ENCODE results near the gene TBXA2R.

The TBXA2R gene

DNA sequence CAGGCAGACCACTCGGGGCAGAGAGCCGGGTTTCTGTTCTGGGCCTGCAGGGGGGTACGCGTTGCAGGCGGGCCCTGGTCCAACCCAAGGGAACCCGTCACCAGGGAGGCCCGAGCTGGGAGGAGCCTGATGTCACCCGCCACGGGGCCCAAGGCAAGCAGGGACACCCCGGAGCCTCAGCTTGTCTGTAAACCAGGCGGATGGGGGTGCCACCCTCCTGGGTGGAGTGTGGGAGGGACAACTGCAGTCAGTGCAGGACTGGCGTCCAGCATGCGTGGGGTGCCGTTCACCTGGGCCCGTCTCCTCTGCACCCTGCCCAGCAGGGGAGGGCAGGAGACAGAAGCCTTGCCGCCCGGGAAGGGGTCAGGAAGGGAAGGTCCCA lies 12.9 kb upstream of the TBXA2R start:
- no peak for DNase-seq (ENCODE audit: low read depth)

DNA sequence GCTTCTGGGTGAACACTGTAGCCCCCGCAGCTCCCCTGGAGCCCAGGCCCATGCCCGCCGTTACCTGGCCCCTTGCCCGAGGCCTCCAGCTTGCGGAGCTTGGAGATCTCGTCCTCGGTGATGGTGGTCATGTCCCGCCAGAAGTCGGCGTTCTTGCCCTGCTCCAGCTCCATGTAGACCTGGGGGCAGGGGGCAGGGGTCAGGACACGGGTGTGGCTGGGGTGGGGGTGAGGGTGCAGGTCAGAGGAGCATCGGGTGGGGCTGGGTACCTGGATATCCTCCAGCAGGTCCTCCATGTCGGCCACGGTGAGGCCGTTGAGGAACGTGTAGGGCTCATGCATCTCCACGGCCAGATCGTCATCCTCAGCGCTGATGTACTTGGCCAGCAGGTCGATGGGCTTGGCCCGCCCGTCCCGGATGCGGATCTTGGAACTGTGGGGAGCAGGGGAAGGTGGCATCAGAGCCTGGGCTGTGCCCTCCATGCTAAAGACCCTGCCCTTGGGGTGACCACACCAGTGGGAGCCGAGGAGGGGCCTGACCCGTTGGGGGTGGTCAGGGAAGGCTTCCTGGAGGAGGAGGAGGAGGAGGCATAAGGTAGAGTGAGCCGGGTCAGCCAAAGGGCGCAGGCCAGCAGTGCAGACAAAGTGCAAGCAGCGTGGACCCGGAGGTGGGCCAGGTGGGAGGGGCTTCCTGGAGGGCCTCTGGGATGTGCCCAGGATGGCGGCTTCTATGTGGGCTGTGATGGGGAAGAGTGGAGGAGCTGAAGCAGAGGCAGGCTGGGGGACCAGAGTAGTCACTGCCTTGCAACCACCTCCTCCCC lies 12.3 kb upstream of the TBXA2R start:
- DNase-seq (ENCODE audit: low read depth), result no peak

DNA sequence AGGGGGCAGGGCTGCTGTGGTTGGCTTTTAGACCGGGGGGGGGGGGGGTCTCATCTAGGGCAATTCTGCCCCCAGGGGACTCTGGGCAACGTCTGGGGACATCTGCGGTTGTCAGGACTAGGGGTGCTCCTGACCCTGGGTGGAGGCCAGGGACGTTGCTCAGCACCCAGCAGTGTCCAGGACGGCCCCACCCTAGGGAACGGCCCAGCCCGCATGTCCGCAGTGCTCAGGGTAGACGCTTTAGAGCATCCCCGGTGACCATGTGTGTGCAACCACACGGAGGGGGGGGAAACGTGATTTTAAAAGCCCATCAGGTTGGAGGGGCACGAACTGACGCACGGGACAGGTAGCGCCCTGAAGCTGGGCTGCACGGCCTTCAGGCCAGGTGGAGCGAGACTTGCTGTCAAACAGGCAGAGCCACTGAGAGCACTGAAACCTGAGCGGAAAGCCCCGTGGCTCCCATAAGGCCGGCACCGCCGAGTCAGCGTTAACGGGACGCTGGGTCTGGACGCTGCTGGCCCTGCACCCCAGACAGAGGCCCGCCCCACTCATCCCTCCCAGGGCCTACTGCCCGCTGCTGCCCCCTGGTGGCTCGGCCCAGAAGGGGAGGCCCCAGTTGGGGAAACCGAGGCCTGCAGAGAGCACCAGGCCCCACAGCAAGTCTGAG lies 11.6 kb upstream of the TBXA2R start:
- DNase-seq (ENCODE audit: low read depth), result peak; percentile 28

DNA sequence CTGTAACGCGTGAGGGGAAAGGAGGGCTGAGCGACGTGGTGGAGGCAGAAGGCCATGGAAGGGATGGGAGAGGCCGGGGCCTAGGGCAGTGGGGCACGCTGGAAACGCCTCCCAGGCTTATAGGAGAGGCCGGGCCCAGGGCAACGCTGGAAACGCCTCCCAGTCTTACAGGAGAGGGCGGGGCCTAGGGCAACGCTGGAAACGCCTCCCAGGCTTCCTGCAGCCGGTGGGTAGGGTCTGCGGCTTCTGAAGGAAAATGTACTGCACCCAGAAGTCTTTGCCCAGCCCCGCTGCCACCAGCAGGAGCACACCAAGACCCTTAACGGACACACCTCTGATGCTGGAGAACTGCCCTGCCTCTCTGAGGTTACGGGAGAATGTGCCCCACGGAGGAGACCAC lies 10.8 kb upstream of the TBXA2R start:
- DNase-seq (ENCODE audit: low read depth), result no peak

DNA sequence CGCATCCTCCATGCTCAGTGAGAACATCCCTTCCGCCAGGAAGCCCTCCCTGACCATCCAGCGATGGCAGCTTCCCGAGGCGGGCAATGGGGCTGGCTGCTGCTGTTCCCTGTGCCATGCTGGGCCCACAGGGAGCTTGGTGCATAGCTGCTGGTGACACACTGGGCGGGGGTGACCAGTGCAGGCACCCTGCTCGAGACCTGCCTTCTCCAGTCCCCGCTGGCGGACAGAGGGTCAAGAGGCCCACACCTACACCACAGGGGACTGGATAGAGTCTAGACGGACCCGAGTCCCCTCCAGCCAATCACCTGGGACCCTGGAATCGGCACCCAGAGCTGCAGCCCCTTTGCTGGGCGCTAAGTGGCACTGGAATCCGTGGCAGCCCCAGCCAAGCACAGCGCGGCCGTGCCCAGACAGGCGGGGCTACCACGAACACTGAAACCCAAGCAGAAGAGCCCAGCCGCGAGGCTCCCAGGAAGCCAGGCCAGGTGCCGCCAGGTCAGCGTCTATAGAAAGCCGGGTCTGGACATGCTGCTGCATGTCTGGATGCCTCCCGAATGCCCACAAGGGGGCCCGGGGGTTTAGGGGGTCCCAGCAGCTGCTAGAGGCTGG lies 9.0 kb upstream of the TBXA2R start:
- no peak for DNase-seq (ENCODE audit: low read depth)

DNA sequence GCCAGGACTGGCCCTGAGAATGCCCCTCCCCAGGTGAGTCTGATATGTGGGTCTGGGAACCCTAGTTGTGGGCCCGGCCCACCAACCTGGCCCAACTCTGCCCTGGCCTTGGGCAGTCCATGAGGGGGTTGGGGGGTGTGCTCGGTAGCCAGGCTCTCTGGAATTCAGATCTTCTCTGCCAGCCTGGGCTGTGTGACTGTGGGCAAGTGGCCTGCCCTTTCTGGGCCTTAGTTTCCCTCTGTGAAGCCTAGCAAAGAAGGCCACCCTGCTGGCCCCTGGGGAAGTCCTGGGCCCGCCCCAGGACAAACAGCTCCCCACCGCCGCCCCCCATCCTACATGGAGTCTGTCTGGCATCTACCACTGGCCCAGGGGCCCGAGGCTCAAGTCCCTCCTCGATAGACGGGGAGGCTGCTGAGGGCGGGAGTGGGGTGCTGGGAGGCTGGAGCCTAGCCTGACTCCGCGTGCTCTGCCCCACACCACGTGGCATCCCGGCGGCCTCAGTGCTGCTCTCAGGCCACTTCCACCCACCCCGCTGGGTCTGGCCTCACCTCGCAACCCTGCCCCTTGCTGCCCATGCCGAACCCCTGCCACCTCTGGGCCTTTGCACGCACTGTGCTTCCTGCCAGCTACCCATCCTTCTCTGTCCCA lies 8.3 kb upstream of the TBXA2R start:
- DNase-seq (ENCODE audit: low read depth), result no peak

DNA sequence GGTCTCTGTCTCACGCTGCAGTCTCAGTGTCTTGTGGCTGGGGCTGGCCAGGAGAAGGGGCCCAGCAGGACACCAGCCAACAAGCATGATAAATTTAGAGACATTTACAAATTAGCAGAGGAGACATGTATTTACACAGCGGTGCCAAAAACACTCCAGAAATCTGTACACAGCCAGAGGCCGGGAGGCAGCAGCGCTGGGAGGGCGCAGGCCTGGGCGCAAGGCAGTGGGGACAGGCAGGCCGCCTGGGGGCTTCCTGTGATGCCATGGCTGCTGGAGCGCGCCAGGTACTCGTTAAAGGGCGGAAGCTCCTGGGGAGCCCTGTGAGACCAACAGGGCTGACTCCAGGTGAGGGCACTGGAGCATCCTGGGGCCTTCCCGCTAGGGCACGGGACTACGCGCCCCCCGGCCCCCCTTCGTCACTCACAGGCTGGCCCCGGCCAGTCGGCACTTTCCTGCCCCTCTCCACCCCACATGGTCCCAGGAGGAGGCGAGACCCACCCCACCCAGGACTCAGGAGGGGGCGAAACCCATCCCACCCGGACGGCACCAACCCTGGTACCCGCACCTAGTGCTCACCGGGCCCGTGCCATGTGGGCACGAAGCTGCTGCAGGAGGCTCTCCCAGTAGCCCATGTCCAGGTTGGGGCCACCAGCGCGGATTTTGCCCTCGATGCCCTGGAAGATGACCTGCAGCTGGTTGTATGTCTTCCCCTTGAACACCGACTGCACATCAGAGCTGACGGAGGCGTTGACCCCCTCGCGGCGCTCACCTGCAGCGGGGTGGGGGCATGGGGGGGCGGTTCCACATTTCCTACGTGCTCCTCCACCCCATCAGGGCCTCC lies 7.4 kb upstream of the TBXA2R start:
- DNase-seq (ENCODE audit: low read depth), result no peak

DNA sequence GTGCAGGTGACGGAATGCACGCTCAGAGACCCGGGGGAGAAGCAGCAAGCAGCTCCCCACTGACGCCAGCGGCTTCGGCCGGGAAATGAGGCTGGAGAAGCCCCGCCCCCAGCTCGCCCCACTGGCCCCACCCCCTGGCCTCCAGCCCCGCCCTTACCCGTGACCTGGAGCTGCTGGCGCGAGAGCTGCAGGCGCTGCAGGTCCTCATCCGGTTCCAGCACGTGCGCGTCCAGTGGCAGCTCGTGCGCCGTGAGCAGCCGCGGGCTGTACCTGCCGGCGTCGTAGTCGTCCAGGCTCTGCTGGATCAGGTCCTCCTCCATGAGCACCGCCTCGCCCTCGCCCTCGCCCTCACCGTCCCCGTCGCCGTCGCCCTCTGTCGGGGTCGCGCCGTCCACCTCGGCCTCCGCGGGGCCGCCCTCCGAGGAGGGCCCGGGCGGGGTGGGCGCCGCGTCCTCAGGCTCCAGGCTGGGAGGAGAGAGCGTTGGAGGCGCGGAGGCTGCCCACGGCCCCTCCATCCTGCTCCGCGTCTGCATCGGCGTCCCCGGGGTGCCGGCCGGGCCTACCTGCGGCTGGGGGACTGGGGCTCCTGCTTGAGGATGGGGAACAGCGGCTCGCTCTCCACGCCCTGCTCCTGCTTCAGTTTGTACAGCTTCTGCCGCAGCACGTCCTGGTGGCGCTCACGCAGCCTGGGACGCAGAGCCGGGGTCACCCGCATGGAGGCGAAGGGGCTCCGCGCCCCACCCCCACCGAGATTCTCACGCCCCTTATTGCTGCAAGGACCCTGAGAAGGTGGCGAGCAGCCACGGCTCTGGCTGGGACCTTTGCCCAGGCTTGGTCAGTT lies 6.4 kb upstream of the TBXA2R start:
- no peak for DNase-seq (ENCODE audit: low read depth)

DNA sequence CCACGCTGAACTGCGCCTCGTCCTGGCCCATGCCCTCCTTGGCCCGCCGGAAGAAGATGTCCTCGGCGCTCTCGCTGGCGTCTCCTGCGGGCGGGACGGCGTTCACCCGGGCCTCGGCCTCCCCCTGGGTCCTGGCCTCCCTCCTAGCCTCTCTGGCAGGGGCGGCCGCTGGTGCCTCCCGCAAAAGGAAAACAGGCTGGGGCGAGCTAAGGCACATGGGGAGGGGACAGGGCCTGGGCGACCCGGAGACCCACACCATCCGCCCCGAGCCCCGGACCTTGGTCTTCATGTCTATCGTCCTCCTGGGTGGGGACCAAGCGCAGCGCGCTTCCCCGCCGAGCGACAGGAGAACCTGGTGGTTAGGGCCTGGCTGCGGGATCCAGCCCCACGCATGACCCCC lies 5.7 kb upstream of the TBXA2R start:
- DNase-seq (ENCODE audit: low read depth), result no peak

DNA sequence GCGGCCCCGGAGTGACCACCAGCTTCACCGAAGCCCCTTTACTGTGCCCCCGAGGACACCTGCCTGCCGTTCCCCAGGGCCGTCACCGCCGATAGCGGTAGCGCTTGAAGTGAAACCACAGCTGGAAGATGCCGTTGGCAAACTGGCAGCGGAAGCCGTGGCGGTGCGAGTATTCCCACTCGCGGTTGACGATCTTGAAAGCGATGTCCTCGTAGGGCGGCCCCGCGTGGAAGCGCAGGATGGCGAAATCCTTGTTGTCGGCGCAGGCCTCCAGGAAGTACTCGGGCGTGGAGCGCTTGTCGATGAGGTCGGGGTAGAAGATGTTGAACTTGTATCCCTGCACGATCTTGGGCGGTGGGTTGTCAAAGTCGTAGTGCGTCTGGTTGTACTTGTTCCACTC lies 5.2 kb upstream of the TBXA2R start:
- DNase-seq (ENCODE audit: low read depth), result no peak

DNA sequence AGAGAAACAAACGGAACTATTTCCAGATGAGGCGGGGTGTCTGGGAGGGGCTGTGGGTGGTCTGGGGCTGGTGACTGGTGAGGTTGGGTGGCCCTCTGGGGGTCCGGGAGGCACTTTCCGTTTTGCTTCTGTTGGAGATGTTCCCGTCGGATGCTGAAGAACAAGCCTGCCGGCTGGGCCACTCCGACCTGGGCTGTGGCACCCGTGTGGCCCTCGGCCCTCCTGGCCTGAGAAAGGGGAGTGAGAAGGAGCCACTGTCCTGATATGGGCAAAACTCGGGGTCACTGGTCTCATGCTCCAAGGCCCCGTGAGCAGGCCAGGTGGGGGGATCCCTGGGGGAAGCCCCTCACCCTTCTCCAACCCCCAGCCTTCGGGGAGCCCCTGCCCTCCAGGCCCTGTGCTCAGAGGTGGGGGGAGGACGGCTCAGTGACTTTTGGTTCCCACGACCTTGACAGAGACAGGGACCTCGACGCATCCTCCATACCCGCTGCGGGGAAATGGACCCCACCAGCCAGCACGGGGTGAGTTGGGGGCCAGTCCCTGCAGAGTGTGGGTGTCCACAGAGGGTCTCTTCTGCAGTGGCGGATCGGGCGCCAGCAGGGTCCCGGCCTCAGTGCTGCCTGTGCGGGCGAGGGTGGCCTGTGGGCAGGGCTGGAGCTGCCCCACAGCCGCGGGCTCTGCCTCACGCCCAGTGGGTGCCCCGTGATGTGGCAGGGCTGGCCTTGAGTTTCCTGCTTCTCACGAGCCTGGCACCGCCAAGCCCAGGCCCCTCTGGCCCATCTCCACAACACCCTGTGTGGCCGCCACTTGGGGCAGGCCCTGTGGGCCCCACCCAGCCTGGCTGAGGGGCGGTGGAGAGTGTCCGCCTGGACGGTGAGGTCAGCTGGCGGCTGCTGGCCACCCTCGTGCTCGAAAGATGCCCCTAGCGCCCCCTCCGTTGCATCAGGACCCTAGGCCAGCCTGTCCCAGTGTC lies 4.4 kb upstream of the TBXA2R start:
- no peak for DNase-seq (ENCODE audit: low read depth)

DNA sequence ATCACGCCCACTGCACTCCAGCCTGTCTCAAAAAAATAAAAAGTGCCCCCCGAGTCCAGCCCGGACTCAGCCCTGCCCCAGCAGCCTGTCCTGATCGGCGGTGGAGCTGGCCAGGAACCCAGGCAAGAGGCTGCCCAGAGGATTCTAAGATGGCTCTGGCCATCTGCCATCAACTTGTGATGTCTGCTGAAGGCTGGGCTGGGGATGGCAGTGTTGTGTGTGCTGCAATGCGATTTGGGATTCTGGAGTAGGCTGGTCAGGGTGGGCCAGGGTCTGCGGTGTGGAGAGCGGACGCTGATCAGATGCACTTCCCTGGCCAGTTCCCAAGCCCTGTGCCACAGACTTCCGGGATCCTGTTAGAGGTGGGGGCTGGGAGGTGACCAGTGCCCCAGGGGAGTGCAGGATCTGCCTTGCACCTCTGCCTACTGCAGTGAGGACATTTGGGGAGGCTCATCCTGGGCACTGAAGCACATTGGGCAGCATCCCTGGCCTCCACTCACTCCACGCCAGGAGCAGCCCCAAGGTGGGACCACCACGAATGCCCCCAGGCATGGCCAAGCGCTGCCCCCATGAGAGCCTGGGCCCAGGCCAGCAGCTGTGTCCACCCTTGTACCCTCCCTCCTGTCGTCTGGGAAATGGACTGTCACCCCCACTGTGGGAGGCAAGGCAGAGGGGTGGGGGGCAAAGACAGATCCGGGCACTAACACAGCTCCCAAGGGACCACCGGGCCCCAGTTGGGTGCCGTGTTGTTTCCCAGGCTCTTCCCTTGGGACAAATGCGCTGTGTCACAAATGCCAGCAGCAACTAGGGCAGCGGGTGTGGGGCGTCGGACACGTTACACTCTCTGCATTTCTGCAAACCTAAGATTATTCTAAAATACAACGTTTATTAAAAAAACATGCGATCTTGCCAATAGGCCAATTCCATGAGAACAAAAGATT lies 3.4 kb upstream of the TBXA2R start:
- no peak for DNase-seq (ENCODE audit: low read depth)

DNA sequence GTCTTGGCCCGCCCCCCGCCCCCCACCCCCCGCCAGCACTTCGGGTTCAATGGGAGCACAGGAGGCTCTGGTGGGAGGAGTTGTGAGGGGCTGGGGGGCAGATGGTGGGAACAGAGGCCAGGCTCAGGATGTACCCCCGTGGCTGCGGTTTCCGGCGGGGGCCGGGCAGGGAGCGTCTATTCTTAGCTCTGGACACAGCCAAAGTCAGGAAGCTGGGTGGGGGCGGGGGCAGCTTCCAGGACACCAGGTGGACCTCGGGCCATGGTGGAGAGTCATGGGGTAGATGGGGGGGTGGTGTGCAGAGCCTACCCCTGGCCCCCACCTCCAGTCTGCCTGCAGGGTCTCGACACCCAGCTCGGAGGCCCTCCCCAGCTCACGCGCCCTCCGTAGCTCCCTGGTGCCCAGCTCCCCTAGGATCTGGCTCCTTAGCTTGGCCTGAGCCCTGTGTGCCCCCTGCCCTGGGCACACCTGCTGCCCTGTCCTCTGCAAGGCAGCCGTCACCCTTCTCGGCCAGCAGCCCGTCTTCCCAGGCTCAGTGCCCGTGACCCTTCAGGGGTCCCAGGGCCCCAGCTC lies 2.2 kb upstream of the TBXA2R start:
- DNase-seq (ENCODE audit: low read depth), result no peak

DNA sequence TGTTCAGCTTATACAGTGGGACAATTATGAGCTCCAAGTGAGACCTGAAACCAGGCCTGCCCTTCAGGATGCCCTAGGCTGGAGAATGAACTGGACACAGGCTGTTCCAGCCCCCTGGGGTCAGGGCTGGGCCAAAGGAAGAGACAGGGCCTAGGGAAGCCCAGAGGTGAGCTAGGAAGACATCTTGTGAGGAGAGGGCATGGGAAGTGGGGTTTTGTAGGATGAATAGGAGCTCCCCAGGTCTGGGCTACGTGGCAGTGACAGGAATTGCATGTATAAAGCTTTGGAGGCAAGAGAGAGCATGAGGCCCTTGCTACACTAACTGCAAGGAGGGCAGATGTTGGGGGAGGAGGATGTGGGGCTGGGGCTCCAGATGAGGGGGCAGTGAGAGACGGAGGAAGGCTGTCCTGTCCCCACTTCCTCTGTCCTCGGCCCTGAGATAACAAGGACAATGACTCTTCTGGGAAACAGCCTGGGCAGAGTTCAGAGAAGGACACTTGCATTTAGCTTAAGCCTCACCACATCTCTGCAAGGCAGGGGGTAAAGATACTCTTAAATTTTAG lies 1.5 kb upstream of the TBXA2R start:
- DNase-seq (ENCODE audit: low read depth), result no peak

DNA sequence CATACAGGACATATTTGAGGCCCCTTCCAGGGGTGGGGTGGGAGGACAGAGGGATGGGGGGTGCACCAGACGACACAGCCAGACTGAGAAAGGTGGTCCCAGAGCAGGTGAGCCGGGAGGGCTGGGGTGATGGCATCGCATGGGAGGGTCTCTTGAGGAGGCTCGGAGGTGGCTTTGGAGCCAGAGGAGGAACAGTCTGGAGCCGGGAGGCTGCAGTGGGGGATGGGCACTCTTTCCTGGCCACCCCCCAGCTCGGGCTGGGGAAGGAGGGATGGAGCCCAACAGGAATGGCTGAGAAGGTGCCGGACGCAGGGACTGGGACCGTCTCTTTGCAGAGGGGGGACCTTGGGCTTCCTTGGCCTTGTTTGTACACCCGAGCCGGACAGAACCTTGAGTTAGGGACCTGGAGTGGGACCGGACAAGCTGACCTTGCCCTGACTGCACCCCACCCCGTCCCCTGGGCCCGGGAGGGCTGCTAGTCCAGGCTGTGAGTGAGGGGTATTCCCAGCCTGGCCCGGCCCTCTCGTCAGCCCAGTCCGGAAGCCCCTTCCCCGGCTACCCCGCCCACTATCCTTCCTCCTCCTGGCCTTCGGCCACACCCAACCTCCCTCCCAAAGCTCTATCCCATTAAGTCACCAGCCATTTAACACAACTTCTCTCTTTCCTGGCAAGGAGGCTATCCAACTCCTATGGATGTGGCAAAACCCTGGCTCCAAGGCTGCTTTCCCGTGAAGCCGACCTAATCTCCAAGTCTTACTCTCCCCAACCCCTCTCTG lies 816 bp upstream of the TBXA2R start:
- DNase-seq (ENCODE audit: low read depth), result no peak

DNA sequence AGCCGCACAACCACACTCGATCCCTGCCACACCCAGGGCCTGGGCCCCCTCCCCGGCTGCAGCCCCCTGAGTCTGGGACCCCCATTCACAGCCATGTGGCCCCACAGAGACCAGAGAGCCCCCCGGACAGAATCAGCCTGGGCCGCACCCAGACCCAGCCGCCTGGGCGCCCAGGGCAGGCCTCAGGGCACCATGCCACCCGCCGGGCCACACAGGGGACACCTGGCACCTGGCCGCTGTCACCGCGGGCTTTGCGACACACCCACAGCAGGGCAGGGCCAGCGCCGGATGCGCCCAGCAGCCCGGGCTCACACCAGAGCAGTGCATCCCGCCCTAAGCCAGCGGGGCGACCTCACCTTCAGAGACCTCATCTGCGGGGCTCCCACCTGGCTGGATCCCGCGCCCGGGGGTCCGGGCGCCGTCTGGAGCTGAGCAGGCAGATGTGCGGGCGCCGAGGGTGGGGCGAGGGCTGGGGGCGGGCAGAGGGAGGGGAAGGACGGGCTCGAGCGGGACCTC lies 443 bp downstream of the TBXA2R start:
- DNase-seq (ENCODE audit: low read depth), result no peak

DNA sequence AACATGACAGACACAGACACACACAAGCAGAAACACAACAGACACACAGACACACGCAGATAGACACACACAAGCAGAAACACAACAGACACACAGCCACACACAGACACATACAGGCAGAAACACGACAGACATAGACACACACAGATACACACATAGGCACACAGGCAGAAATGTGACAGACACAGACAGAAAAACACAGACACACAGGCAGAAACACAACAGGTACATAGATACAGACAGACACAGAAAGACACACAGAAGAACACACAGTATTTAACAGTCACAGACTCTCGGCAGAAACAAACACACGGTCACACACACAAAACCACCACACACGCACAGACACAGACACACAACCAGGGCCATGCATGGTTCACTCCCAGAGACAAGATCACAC lies 905 bp downstream of the TBXA2R start:
- DNase-seq (ENCODE audit: low read depth), result no peak
